OCI-LY7 (cell line): ENCODE data around the gene FAM24A. TPM values are rescaled to one million over a fixed set of nuclear protein-coding genes. Genes with fewer than 3 reads are reported as not detected.

ENCODE experiments used
- BruUV-seq: library from RNA; stranded (reverse); fragments of 400-500 nt; replicated peaks from 2 replicates; lab custom pipeline; 2021; lab: Mats Ljungman, UMichigan
- CTCF ChIA-PET: fragments of 300-600 bp; sonication (Branson Sonifier 250); formaldehyde crosslinking; loops from one replicate; lab custom pipeline; 2022; ENCODE audit warnings: antibody characterized with exemption; ENCODE audit not compliant: unreplicated experiment; lab: Charles Lee
- POLR2A ChIA-PET: fragments of 300-600 bp; sonication (Branson Sonifier 250); formaldehyde crosslinking; loops from one replicate; lab custom pipeline; 2022; ENCODE audit warnings: antibody characterized with exemption; lab: Charles Lee
- DNase-seq: peaks from one replicate; pipeline ENCODE4 v3.0.0-alpha.2; 2015; ENCODE audit warnings: low spot score
- H2AFZ ChIP-seq: fragments of 200-600 bp; sonication (generic), shearing (Covaris generic); 2 replicates; pipeline ENCODE4 v1.6.1; 2014; ENCODE audit warnings: mild to moderate bottlenecking, antibody characterized with exemption, low read length, moderate library complexity
- H3K27ac ChIP-seq: fragments of 200-600 bp; sonication (generic); 2 replicates; pipeline ENCODE4 v1.5.1; 2014; ENCODE audit warnings: mixed run types, low read depth, mild to moderate bottlenecking, moderate library complexity, low read length, inconsistent platforms; ENCODE audit not compliant: poor library complexity, severe bottlenecking
- H3K36me3 ChIP-seq: fragments of 200-600 bp; sonication (generic); 2 replicates; pipeline ENCODE4 v1.6.1; 2014; ENCODE audit warnings: mild to moderate bottlenecking, antibody characterized with exemption, low read length, moderate library complexity, mixed read lengths; ENCODE audit not compliant: insufficient read depth
- H3K4me1 ChIP-seq: fragments of 200-600 bp; sonication (generic); 2 replicates; pipeline ENCODE4 v1.5.1; 2014; ENCODE audit warnings: mild to moderate bottlenecking, low read length; ENCODE audit not compliant: insufficient read depth, poor library complexity, severe bottlenecking
- H3K4me2 ChIP-seq: fragments of 200-600 bp; sonication (generic); 2 replicates; pipeline ENCODE4 v1.6.1; 2014; ENCODE audit warnings: mild to moderate bottlenecking, low read length
- H3K4me3 ChIP-seq: fragments of 200-600 bp; sonication (generic); 2 replicates; pipeline ENCODE4 v1.5.1; 2014; ENCODE audit warnings: mild to moderate bottlenecking, low read depth, low read length; ENCODE audit not compliant: poor library complexity, severe bottlenecking
- H3K79me2 ChIP-seq: fragments of 200-600 bp; sonication (generic); 2 replicates; pipeline ENCODE4 v1.6.1; 2016; ENCODE audit warnings: low read depth, mild to moderate bottlenecking, low read length, moderate library complexity, mixed read lengths; ENCODE audit not compliant: insufficient read depth
- H3K9me2 ChIP-seq: fragments of 200-600 bp; sonication (generic); 2 replicates; pipeline ENCODE4 v1.6.1; 2016; ENCODE audit warnings: mild to moderate bottlenecking, low read length, mixed read lengths; ENCODE audit not compliant: insufficient read depth
- H3K9me3 ChIP-seq: fragments of 200-600 bp; sonication (generic); 2 replicates; pipeline ENCODE4 v1.6.1; 2014; ENCODE audit warnings: mild to moderate bottlenecking, mixed run types, low read length, mixed read lengths
- H4K20me1 ChIP-seq: fragments of 200-600 bp; sonication (generic); 2 replicates; pipeline ENCODE4 v1.6.1; 2014; ENCODE audit warnings: mild to moderate bottlenecking, antibody characterized with exemption, low read length, moderate library complexity, mixed read lengths; ENCODE audit not compliant: insufficient read depth
- CTCF ChIP-seq: fragments of 200-600 bp; sonication (generic); conservative IDR thresholded peaks from 2 replicates; pipeline ENCODE4 v1.5.1; 2014; ENCODE audit warnings: mild to moderate bottlenecking, antibody characterized with exemption, low read length, moderate library complexity, mixed read lengths
- EZH2phosphoT487 ChIP-seq: fragments of 200-600 bp; sonication (generic); IDR thresholded peaks from 2 replicates; pipeline ENCODE4 v1.6.1; 2018; ENCODE audit warnings: low read depth, borderline replicate concordance, mild to moderate bottlenecking, mixed run types, antibody characterized with exemption, low read length, moderate library complexity, mixed read lengths
- intact Hi-C: fragments of 100-400 bp; cut with micrococcal nuclease; formaldehyde crosslinking; loops from one replicate; pipeline ENCODE4 v1.10.0; 2022; ENCODE audit not compliant: unreplicated experiment
- total RNA-seq, 2 experiments: library from RNA; depleted of rRNA in 1 of 2; stranded (reverse); fragments of >200 nt in 1 of 2; shearing (Covaris generic) in 1 of 2; gene quantifications; 2 replicates each; pipeline ENCODE4 v1.2.3, GENCODE V29; 2014 to 2022

The FAM24A gene
- total RNA-seq, 2 experiments from 2014 or later, result not detected

DNA sequence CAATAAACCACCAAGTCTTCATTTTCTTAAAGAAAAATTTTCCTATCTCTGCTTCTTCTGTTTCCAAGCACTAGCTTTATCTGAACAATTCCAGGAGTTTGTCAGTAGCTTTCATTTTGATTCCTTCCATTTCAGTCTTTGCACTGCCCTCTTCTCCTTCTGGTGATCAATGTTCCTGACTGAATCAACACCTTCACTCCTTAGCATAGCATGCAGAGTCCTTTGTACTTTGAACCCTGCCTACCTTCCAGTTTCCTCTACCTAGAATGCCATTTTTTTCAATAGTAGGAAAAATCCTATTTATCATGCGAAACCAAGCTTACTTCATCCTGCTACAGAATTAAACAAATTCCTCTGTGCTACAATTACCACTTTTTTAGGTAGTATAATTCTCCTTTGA is 45.5 kb downstream of the FAM24A start:
- BruUV-seq, result no TSS peak
- Histone ChIP-seq H3K4me1 (peaks cover 11% of the 10 kb centered on the region), H3K4me2 (no peak overlapping the region; the same call in 1 of the 2 replicates), H4K20me1 (no peaks in the 10 kb centered on the region), H3K4me3 (no peak overlapping the region), H3K9me3 (no peaks in the 10 kb centered on the region), H3K9me2 (peaks cover 3% of the 10 kb centered on the region; the same call in 1 of the 2 replicates), H3K36me3 (no peaks in the 10 kb centered on the region; the same call in 1 of the 2 replicates), H3K79me2 (no peaks in the 10 kb centered on the region), H2AFZ (no peak overlapping the region), H3K27ac (no peak overlapping the region)
- ChIA-PET POLR2A (interaction anchor here (0.6 to 1.3 kb wide), 5 partner anchors 9 to 197 kb away, joined by 3 to 4 read pairs (median 3); partner anchors contain the start of gene PSTK), CTCF (no interaction called here)
- intact Hi-C loops, result loop anchor here (2.0 kb wide), 1 partner anchor 53 kb away; the partner anchor contains the start of genes ACADSB and IKZF5
- DNase-seq, result no peak
- TF ChIP-seq CTCF, result no peak
- no peak for TF ChIP-seq EZH2phosphoT487

DNA sequence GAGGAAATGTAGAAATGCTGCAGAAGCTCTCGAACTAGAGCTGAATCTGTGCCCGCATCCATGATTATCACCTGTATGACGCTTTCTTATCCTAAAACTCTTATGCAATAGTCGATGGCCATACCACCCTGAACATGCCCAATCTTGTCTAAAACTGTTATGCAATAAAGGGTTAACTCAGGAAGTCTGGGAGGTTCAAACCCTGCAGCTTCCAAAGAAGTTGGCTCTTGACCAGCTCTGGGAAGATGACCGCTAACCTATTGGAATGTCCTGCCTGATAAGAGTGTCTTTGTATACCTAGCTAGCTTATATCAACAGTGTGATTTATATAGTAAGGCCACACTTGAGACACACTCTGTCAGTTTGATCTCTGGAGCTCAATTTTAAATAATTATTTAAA is 47.1 kb downstream of the FAM24A start:
- Histone ChIP-seq H3K9me2 (peaks cover 3% of the 10 kb centered on the region; the same call in 1 of the 2 replicates), H3K79me2 (no peaks in the 10 kb centered on the region), H4K20me1 (no peaks in the 10 kb centered on the region), H3K4me1 (peaks cover 11% of the 10 kb centered on the region), H3K4me2 (no peak overlapping the region), H3K27ac (no peak overlapping the region), H2AFZ (no peak overlapping the region), H3K36me3 (no peaks in the 10 kb centered on the region), H3K4me3 (no peak overlapping the region), H3K9me3 (no peaks in the 10 kb centered on the region)
- intact Hi-C loops, result no loop called here
- POLR2A ChIA-PET, result no interaction called here
- BruUV-seq, result no TSS peak
- CTCF ChIA-PET, result interaction anchor here (1.2 kb wide), 1 partner anchor 24 kb away, joined by 3 read pairs; no protein-coding TSS in a partner anchor
- no peak for TF ChIP-seq CTCF
- TF ChIP-seq EZH2phosphoT487, result no peak
- no peak for DNase-seq

- Histone ChIP-seq H3K9me3 (no peaks in the 10 kb centered on the region), H3K27ac (no peak overlapping the region), H3K4me2 (no peak overlapping the region), H3K79me2 (no peaks in the 10 kb centered on the region), H3K9me2 (peaks cover 3% of the 10 kb centered on the region; the same call in 1 of the 2 replicates), H3K4me3 (no peak overlapping the region), H3K4me1 (no peaks in the 10 kb centered on the region), H4K20me1 (no peaks in the 10 kb centered on the region), H3K36me3 (no peaks in the 10 kb centered on the region), H2AFZ (no peak overlapping the region)
- intact Hi-C loops, result no loop called here
- TF ChIP-seq CTCF (no peak), EZH2phosphoT487 (no peak)
- BruUV-seq, result no TSS peak
- POLR2A ChIA-PET, result interaction anchor here (0.5 to 0.7 kb wide), 2 partner anchors 10 to 64 kb away, joined by 3 read pairs; no protein-coding TSS in a partner anchor
- DNase-seq, result no peak
- CTCF ChIA-PET, result no interaction called here
Measured at GRCh38 chr10:122962405-122962804, 52.0 kb downstream of the FAM24A start.
